Activated CD4-positive, alpha-beta T cell treated with anti-CD3 and anti-CD28 coated beads, Interleukin-2, Interleukin-6, amounts not matched to agents 100 ng/mL and 50 ng/mL, durations not matched to agents 16 hours and 8 hours (primary cell): ENCODE results near the gene PEAK3.
A peak's percentile ranks its signal among the peaks of the same experiment; 100 is the strongest.
"Not testable (repeated sequence)": the region's sequence is repeated elsewhere in the genome, so short reads cannot be mapped to it uniquely, and the experiment has no call there.

Experiments
- DNase-seq: peaks from one replicate; pipeline ENCODE4 v3.0.0-alpha.2; 2020

Gene PEAK3

DNA sequence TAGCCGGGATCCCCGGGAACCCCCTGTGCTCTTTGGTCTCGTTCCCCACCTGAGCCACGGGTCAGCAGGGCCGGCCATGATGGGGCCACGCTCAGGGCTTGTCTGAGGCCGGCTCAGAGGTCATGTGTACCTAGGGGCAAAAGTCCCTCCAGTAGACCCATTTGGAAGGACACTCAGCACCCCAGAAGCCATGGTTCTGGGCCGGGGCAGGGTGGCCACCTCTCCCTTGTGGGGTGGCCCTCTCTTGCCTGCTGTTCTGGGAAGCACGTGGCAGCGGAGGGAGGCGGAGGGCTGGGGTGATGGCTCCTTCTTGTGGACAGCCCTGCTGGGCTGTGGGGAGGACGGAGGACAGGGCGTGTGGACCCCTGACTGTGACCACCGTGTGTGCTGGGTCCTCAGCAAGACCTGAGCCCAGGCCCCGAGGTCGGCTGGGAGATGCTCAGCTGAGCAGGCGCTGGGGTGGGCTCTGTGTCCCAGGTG lies 6.4 kb upstream of the PEAK3 start:
- DNase-seq: no peak

DNA sequence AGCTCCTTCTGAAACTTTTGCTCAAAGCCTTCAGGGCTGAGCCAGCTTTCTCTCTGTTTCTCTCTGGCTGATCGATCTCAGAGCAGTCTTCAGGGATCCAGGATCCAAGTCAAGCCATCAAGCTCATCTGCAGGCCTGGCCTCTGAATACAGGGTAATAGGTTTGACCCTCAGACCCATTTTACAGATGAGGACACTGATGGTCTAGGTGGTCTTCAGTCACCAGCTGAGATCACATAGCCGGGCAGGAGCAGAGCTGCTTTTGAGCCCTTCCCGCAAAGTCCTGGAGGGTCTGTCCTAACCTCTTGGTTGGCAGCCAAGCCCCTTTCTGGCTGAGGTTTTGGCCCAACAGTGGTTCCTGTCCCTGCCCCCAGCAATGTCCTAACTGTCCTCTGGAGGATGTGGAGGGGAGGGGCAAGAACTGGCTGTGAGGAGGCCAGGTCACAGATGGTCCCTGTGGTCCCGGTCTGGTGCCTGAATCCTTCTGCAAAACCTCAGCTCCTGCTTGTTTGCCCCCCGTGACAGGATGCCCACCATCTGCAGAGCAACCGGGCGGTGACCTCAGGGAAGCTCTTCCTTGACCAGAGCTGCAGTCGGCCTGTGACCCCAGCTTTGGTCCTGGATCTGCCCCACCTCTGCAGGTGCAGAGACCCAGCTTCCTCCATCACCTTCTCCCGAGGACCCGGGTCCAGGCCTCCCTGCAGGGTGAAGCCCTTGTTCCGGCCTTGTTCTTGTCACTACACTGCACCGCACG lies 5.8 kb upstream of the PEAK3 start:
- DNase-seq: no peak

DNA sequence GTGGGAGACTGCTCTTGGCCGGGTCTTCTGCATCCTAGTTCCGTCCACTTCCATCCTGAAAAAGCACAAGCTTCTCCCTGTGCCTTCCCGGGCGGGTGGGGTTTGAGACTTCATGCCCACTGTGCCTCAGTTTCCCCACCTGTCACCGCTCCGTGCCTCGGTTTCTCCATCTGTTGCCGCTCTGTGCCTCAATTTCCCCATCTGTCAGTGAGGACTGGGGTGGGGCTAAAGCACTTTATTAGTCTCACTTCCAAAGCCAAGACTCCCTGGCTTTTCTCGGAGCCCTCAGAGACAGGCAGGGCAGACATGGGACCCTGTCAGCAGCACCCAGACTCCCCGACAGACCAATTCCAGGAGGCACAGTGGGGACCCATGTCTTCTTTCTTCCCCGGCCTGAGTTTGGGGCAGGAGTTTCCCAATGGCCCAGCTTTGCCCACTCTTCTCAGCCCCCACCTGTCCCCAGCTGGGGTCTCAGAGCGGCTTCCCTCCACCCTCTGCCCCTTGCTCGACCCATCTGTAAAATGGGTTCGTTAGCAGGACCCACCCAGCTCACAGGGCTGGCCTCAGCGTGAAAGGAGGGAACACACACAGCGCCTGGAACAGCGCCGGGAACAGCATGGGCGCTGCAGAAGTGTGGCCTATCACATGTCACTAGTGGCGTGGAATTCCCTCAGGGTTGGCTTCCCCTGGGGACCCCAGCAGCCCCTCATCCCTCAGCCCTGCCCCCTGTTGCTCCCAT lies 4.6 kb upstream of the PEAK3 start:
- DNase-seq: no peak

DNA sequence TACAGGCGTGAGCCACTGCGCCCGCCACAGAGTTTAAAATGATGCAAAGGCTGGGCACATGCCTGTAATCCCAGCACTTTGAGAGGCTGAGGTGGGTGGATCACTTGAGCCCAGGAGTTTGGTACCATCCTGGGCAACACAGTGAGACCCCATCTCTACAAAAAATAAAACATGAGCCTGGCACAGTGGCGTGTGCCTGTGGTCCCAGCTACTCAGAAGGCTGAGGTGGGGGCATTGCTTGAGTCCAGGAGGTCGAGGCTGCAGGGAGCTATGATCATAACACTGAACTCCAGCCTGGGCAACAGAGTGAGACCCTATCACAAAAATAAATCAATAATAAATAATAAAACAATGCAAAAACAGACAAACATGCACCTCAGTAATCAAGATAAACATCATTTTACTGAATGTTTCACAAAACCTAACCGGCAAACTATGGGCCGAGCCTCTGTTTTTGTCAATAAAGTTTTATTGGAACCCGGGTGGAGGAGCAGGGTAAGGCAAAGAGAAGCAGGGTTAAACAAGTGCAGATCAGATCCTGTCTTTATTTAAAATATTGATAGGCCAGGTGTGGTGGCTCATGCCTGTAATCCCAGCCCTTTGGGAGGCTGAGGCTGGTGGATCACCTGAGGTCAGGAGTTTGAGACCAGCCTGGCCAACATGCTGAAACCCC lies 2.0 kb upstream of the PEAK3 start:
- DNase-seq: no peak

DNA sequence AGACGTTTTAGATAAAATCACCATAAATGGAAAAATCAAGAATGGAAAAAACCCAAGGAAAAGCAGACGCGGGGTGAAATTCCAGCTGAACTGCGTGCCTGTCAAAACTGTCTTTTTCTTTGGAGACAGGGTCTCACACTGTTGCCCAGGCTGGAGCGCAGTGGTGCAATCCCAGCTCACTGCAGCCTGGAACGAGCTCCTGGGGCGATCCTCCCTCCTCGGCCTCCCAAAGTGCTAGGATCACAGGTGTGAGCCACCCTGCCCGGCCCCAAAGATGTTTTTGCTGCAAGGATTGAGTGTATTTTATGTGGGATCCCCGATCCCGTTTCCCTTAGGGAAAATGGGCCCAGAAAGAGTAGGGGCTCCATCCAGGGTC lies 875 bp upstream of the PEAK3 start:
- no peak for DNase-seq

DNA sequence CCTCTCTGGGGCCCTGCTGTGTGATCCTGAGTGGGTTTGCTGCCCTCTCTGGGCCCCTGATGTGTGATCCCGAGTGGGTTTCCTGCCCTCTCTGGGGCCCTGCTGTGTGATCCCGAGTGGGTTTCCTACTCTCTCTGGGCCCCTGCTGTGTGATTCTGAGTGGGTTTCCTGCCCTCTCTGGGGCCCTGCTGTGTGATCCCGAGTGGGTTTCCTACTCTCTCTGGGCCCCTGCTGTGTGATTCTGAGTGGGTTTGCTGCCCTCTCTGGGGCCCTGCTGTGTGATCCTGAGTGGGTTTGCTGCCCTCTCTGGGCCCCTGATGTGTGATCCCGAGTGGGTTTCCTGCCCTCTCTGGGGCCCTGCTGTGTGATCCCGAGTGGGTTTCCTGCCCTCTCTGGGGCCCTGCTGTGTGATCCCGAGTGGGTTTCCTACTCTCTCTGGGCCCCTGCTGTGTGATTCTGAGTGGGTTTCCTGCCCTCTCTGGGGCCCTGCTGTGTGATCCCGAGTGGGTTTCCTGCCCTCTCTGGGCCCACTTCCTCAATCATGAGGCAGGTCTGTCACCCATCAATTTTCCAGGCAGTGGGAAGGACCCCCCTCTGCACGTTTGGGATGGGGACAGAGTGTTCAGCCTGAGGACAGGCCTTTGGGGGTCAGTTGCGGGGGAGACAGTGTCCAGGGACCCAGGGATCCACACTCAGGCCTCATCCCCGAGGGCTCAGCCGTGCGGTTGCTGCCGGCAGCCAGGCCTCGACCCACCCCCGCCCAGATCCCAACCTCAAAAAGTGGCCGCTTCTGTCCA lies 512 bp downstream of the PEAK3 start:
- DNase-seq: not testable (repeated sequence)

DNA sequence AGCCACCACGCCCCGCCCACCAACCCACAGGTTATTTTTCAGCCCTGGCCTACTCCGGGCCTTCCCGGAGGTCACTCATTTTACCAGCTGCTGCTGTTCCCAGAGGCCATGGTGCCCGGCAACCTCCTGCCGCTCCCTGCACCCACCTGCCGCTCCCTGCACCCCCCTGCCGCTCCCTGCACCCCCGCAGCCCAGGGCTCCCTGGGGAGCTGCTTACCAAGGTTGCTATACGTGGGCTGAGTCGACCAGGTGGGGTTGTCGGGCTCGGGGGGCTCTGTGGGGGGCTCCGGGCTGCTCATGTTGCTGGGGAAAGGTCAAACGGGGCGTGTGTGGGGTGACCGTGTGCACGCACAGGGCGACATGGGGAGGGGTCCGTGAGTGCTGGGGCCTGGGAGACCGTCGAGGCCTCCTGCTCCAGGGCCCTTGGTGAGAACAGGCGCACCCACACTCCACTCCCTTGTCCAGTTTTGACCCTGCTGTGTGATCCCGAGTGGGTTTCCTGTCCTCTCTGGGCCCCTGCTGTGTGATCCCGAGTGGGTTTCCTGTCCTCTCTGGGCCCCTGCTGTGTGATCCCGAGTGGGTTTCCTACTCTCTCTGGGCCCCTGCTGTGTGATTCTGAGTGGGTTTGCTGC lies 1.2 kb downstream of the PEAK3 start:
- no peak for DNase-seq

DNA sequence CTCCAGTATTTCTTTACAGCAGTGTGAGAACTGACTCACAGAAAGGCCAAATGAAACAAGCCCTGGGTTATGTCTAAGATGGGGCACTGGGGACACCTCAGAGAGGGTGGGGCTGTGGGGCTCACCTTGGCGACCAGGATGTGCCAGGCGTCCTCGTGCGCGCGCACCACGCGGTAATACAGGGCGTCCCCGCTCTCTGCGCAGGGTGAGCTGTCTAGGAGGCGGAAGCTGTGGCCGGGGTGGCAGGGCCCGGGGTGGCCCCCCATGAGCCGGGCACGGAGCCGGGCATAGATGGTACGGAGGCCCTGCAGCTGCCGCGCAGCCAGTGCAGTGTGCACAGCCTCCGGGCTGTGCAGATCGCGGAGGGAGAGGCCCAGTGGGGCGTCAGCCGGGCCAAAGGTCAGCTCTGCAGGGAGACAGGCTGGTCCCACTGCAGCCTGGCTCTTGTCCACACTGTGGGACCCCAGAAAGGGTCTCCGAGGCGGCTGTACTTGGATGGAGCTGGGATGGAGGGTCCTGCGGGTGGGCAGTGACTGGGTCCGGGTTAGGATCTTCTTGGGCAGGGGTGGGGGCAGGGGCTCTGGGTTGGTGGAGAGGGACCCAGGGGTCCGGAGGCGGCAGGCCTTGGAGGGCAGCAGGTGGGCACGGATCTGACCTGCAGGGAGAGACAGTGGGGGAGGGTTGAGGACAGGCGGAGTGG lies 3.4 kb downstream of the PEAK3 start:
- DNase-seq: no peak

DNA sequence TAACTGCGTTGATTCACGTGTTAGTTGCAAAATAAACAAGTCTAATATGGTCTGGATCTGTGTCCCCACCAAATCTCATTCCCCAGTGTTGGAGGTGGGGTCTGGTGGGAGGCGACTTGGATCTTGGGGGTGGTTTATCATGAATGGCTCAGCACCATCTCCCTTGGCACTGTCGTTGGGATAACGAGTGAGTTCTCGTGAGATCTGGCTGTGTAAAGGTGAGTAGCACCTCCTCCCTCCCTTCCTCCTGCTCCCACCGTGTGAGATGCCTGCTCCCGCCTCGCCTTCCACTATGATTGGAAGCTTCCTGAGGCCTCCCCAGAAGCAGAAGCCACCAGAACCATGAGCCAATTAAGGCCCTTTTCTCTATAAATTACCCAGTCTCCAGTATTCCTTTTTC lies 4.8 kb downstream of the PEAK3 start:
- DNase-seq: no peak

DNA sequence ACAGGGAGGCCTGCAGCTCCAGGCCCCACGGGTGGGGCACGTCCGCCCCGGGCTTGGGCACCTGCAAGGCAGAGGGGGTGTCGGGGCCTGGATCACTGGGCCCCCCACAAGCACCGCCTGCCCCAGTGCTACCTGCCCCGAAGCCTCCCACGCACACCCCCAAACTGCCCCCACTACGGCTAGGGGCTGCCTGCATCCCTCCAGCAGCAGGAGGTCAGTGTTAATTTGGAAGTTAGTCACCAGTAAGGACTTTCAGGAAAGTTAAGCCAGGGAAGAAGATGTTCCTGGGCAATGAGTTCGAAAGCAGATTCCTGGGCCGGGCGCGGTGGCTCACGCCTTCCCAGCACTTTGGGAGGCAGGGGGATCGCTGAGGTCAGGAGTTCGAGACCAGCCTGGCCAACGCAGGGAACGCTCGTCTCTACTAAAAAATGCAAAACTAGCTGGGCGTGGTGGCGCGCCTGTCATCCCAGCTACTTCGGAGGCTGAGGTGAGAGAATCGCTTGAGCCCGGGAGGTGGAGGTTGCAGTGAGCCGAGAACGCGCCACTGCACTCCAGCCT lies 5.5 kb downstream of the PEAK3 start:
- no peak for DNase-seq

DNA sequence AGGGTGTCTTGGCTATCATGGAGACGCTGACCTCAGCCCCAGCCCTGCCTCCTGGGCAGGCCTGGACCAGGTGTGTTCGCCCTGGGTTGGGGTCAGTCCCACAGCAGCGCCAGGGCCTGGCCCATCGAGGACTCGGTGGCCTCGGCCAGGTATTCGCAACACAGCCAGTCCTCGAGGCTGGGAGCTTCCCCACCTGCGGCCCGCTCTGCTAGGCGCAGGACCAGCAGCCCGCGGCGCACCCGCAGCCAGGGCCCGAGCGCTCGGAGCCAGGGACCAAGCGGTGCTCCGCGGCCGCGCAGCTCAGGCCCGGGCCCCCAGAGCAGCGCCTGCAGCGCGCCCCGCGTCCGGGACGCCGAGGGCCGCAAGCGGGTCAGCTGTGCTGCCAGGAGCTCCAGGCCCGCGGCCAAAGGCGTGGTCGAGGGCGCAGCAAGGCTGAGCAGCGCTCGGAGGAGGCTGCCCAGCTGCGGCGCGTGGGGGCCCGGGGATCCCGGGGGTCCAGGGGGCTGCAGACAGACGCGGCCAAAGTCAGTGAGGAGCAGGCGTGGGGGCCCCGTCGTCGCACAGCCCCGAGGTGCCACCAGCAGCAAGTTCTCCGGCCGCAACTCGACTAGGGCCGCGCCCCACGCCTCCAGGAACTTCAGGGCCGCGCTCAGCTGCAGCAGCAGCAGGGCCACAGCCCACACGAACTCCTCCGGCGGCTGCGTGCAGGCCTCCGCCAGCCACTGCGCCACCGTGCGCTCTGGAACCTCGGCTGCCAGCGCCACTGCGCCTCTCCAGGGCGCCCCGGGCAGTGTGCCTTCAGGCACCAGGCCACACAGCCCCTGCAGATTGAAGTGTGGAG lies 6.2 kb downstream of the PEAK3 start:
- no peak for DNase-seq

DNA sequence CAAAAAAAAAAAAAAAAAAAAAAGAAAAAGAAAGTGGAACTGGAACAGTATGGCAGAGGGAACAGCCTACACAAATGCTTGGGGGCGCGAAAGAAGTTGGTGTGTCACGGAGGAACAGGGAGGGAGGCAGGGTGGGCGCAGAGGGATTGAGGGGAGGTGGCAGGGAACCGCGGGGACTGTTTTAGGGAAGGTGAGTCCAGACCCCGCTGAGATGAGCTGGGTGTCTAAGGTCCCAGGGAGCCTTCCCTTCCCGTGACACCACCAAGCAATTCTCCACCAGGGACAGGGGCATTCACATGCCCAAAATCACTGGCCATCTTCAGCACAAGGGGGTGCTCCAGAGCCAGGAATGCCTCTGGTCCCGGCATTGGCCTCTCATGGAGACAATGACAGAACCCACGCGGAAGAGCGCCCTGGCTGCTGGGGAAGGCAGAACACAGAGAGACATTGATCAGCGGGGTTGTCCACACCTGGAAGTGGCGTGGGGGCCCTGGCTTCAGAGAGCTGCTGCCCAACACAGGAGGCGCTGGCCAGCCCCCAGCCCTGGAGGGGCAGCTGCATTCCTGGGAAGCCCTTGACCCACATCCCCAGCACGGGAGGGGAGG lies 6.9 kb downstream of the PEAK3 start:
- peak; percentile 44 for DNase-seq

DNA sequence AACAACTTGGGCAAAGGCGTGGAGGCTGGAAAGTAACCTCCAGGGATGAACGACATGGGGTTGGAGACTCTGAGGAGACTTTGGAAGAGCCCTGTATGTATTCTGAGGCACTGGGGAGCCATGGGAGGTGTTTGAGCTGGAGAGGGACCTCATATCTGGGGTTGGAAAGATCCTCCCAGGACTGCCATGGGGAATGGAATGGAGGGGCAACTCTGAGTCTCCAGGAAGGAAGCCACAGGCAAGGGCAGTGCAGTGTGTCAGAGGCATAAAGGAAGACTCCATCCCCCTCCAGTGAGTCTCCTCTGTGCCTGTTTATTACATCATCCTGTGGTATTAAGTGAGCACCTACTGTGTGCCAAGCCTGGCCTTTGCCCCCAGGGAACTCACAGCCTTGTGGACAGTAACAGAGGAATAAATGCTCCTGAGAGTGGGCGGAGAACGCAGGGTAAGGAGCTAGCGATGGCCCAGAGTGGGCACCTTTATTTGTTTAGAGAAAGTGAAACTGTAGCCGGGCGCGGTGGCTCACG lies 7.7 kb downstream of the PEAK3 start:
- DNase-seq: no peak

DNA sequence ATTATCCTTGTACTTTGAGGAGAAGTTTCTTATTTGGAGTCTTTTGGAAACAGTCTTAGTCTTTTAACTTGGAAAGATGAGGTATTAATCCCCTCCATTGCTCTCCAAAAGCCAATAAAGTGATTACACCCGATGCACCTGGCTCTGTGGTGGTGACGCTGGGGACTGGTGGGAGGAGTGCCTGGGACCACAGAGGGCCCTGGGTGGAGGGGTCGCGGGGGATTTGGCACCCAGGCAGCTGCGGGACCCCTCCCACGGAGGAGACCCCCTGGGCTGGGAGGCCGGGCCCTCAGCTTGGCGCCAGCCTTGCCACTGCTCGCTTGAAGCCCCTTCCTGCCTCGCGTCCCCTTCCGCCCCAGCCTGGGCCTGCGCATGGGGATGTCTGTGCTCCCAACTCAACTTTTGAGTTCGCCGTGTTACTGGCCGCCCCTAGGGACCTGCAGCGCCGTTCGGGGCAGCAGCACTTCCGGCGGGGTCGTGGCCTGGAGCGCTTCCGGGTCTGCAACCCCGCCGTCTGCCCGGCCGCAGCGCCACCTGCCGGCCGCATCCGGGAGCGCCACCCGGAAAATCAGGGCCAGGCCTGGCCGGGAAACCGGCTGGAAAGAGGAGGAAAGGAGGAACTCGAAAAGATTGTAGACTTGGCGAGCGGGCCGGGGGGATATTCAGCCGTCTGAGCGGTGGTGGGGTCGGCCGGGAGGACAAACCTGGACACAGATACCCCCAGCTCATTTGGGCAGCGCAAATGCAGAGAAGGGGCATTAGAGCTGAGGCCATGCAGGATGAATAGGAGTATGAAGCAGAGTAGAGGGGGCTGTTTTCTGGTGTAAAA lies 8.4 kb downstream of the PEAK3 start:
- peak; percentile 88 for DNase-seq

DNA sequence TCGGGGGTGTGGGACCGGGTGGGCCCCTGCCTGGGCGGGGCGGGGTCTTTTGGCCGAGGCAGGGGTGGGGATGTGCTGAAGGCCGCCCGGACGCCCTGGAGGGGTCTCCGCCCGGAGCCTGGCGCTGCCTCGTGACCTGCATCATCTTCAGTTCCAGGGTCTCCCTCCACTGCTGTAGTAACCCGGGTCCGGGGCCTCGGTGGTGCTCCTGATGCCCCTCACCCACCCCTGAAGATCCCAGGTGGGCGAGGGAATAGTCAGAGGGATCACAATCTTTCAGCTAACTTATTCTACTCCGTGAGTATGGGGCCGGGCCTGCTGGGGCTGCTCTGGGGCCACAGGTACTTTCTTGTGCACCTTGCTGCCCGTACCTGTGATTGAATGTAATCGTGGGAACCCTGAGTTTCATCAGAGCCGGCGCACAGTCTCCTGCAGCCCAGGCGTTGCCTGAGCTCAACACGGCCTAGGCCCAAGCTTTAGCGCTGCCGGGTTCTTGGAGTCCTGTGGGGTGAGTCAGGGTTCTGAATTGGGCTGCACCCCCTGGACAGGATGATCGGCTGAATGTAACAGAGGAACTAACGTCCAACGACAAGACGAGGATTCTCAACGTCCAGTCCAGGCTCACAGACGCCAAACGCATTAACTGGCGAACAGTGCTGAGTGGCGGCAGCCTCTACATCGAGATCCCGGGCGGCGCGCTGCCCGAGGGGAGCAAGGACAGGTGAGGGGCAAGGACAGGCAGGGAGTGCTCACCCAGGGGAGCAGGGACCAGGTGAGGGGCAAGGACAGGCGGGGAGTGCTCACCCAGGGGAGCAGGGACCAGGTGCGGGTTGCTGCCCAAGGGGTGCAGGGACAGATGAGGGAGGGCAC lies 10.5 kb downstream of the PEAK3 start:
- DNase-seq: no peak

DNA sequence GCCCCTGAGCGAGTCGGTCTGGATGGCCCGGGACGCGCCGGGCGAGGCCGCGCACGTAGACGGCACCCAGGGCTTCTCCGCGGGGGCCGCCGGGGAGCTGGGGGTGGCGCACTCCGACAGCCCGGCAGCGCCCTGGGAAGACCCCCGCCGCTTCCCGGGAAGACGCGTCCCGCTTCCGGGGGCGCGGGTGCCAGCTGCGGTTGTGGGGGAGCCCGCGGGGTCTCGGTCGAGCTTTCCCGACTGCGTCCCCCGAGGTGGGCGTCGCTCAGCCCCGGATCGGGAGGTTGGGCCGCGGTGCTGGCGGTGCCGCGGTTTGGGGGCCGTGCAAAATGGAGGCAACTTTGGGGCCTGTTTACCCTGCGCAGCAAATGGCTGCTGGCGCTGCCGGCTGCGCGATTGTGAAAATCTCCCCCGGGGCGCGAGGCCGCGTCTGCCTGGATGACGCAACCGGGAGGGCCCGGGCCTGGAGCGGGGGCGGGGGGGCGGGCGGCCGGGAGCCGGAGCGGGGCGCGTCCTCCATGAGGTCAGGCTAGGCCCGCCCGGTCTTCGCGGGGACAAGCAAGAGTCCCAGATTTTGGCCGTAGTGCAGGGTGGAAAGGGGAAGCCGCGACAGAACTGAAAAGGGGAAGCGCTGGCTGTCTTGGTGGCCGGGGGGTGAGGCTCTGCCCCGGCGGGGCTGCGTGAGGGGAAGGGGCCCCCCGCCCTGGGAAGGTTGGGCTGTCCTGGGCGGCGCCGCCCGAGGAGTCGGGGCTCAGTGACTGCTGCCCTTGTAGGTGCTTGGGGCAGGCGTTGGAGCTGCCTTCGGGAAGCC lies 11.3 kb downstream of the PEAK3 start:
- DNase-seq: peak; percentile 79

DNA sequence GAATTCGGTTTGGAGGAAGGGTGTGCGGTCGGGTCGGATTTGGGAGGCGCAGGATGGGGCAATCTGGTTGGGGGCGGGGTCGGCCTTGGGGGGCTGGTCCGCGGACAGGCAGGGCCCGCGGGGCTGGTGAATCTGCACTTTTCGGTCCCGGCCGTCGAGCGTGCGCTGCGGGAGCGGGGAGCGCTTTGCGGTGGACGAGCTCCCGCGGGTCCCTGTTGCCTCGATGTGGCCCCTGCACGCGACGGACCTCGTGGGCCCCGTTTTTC lies 11.9 kb downstream of the PEAK3 start:
- peak; percentile 51 for DNase-seq
